Kasumi-1 (cell line): ENCODE data around the gene ASB6.

ENCODE experiments used
- DNase-seq, 2 experiments: peaks; one replicate each; lab custom pipeline; 2025; lab: John Stamatoyannopoulos, UW

The ASB6 gene

DNA sequence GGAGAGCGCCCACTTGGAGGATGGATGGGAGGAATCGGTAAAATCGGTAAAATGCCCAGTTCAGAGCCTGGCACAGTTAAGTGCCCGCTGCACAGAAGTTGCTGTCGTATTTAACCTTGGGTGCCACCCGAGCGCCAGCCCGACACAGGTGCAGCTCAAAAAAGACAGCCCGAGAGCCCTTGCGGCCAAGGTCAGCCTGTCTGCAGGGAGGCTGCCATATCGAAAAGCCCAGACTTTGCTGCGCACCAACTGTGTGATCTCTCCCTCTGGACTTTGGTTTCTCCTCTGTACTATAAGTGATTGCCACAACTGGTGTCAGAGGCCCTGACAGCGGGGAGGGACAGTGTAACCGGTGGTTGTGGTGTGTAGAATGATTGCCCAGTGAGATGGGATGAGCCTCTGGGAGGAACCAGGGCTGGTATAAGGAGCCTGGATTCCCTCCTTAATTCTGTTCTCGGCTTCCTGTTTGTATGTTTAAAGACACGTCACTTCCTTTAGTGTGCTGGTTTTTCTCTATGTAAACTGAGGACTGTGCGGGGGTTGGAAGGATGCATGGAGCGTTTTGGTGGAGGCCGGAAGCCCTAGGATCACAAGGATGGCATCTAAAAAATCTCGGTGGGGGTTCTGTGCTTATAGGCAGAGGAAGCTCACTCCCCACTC, 15.2 kb downstream of the ASB6 start:
- DNase-seq = peak; percentile 34 to 37

- DNase-seq = peak; percentile 71 to 74
Measured at GRCh38 chr9:129626079-129626624, 15.8 kb downstream of the ASB6 start, which contains the start of gene NTMT1. TSS of gene NTMT1 (plus strand) at chr9:129626163. CDS start at chr9:129632704, 6,541 bp downstream.

DNA sequence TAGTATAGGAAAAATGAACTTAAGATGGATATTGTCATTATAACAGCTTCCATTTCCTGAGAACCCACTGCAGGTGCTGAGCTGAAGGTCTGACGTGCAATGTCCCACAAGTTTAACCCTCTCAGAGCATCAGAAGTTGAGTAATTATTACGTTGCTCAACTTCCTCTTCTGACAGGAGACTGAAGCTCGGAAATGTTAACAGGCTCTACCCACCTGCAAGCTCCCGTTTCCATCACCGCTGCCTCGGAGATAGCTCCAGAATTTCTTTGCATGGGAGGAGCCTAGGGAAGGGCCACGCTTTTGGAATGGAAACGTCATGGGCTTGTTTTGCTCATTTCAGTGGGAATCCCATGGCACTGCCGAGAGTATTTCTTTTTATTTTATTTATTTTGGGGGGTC, 17.0 kb downstream of the ASB6 start:
- DNase-seq = peak; percentile 81

DNA sequence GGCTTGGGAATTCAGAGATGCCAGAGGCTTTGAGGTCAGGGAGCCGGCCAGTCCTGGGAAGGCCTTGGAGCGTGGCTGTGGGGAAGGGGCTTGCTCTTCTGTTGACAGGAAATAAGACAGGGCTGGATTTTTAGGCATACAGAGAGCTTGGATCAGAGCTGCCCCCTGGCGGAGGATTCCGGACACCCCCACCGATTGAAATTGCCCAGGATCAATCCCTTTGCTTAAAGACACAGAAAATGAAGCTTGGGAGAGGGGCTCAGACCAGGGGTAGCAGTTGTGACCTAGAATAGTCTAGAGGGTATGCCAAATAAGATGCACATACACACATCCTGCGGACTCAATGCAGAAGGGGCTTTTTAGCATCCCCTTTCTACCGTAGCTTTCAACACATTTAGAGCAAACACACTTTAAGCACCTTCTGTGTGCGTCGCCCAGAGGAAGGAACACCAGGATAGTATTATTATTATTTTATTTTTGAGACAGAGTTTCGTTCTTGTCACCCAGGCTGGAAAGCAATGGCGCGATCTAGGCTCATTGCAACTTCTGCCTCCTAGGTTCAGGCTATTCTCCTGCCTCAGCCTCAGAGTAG, 17.7 kb downstream of the ASB6 start:
- DNase-seq = peak; percentile 59 to 68

GRCh38 chr9:129623331-129623730, 18.6 kb downstream of the ASB6 start:
- DNase-seq = no peak

- no peak for DNase-seq
Measured at GRCh38 chr9:129620669-129621295, 21.2 kb downstream of the ASB6 start, which contains the start of gene C9orf50. TSS of gene C9orf50 (minus strand) at chr9:129621101. CDS start at chr9:129620574, 527 bp downstream.

DNA sequence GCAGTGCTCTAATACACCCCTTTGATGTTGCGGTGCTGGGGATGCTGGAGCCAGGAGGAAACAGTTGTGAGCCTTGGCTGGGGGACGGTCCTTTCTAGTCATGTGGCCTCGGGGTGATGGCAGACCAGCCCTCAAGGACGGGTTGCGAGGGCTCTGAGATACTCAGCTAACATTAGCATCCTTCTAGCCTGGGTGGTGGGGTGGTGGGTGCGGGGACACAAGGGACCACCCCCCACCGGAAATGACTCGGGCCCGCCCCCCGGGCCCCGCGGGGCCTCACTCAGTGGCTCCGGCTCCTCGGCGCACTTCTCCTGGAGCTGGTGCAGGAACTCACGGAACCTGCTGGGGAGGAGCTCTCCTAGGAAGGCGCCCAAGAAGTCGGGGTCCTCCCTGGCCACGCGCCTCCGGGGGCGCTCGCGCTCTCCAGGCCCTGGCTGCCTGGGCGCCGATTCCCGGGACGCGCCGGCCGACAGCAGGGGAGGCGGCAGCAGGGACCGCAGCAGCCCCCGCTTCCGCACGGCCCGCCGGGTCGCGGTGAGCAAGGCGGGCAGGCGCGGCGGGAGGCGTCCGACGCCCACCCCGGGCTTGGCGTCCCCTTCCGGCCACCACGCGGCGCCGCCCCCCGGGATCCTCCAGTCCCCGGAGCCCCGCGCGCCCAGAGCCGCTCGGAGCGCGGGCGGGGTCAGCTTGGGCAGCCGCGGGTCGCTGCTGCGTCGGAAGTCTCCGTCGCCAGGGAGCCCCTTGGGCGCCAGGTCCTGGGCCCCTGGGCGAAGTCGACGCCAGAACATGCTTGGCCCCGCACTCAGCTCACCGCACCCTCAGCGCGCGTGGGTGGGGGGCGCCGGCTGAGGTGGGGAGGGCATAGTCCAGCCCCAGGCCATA, 21.9 kb downstream of the ASB6 start:
- DNase-seq = peak; percentile 44 to 50

- peak; percentile 18 to 46 for DNase-seq
Measured at GRCh38 chr9:129617167-129617566, 24.8 kb downstream of the ASB6 start.

- DNase-seq = no peak
Measured at GRCh38 chr9:129615407-129616285, 26.3 kb downstream of the ASB6 start.

GRCh38 chr9:129614932-129615331, 27.0 kb downstream of the ASB6 start:
- DNase-seq = no peak

- DNase-seq = no peak
Measured at GRCh38 chr9:129613520-129614175, 28.3 kb downstream of the ASB6 start.

DNA sequence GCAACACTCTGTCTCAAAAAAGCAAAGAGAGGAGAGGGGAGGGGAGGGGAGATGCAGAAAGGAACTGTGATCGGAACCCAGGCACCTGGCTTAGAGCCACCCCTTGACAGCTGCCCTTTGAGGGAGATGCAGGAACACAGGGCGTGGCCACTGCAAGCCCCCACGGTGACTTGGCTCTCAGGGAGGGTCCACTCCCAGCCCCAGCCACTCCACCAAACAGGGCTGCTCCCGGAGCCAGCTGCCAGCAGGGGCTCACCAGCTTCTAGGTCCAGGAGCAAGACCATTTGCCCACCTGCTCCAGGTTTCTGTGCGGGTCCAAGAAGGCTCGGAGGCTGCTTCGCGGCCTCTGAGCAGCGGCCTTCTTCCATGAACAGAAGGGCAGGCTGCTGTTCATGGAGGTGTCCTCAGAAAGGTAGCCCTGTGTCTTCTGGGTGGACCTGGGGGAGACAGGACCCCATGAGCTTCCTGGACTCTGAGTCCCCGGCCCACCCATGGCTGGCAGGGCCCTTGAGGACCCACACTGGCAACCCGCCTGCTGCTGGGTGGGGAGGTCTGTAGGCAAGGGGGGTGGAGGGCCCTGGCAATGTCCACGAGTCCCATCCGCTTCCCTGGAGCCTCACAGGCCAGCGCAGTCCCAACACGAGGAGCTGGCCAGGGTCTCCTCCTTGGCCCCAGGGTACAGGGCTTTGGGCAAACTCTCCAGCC, 29.0 kb downstream of the ASB6 start:
- no peak for DNase-seq

GRCh38 chr9:129612123-129612522, 29.8 kb downstream of the ASB6 start:
- no peak for DNase-seq

GRCh38 chr9:129611307-129611800, 30.6 kb downstream of the ASB6 start:
- no peak for DNase-seq

- peak; percentile 34 to 58 for DNase-seq
Measured at GRCh38 chr9:129610473-129611306, 31.3 kb downstream of the ASB6 start.

- no peak for DNase-seq
Measured at GRCh38 chr9:129610213-129610472, 31.8 kb downstream of the ASB6 start.

GRCh38 chr9:129609486-129610212, 32.3 kb downstream of the ASB6 start:
- DNase-seq = peak; percentile 12 to 29
